Measurements from ENCODE around the gene BBOF1. TPM values are rescaled to one million over a fixed set of nuclear protein-coding genes. Genes with fewer than 3 reads are reported as not detected.

The BBOF1 gene
- total RNA-seq, 6 donors from 2014 or later: 4.4 to 35.1 (median 10.0) TPM

- Histone ChIP-seq H3K4me3 (no peak overlapping the region), H3K27me3 (no peaks in the 10 kb centered on the region), H3K4me1 (no peaks in the 10 kb centered on the region), H3K36me3 (no peaks in the 10 kb centered on the region), H3K9me3 (no peaks in the 10 kb centered on the region), H3K27ac (no peak overlapping the region)
- no peak for TF ChIP-seq POLR2A (IDR thresholded peaks at IDR 0.05)
- no peak for TF ChIP-seq EP300 (IDR thresholded peaks at IDR 0.05)
- no peak for TF ChIP-seq CTCF (IDR thresholded peaks at IDR 0.05)
- no peak for ATAC-seq (ENCODE audit: low FRiP score in 2 of 2)
- no peak for DNase-seq
- 56 to 60% methylated on average over 3 of the region's 3 CpGs for WGBS, 2 donors
These were observed 30.8 kb downstream of the BBOF1 start for GRCh38 chr14:74049876-74050495.

GRCh38 chr14:74062809-74063150 is 43.6 kb downstream of the BBOF1 start:
- Histone ChIP-seq H3K4me1 (no peaks in the 10 kb centered on the region), H3K4me3 (no peak overlapping the region), H3K9me3 (no peaks in the 10 kb centered on the region), H3K36me3 (peaks cover 6 to 90% (median 42%) of the 10 kb centered on the region in 4 donors), H3K27me3 (no peaks in the 10 kb centered on the region), H3K27ac (no peak overlapping the region)
- DNase-seq (no peak), ATAC-seq (ENCODE audit: low FRiP score in 2 of 2) (no peak)
- no peak for TF ChIP-seq CTCF (IDR thresholded peaks at IDR 0.05)
- no peak for TF ChIP-seq POLR2AphosphoS5 (IDR thresholded peaks at IDR 0.05)
- no peak for TF ChIP-seq POLR2A (IDR thresholded peaks at IDR 0.05)
- WGBS, 2 donors: 86 to 93% methylated on average over 2 of the region's 2 CpGs

- H3K9me3 ChIP-seq: no peaks in the 10 kb centered on the region
- H3K36me3 ChIP-seq: peaks cover 6 to 87% (median 47%) of the 10 kb centered on the region in 4 donors
- ATAC-seq (ENCODE audit: low FRiP score in 2 of 2) (no peak), DNase-seq (no peak)
- no peak overlapping the region for H3K4me3 ChIP-seq
- H3K4me1 ChIP-seq: no peaks in the 10 kb centered on the region
- no peak overlapping the region for H3K27ac ChIP-seq
- TF ChIP-seq POLR2A (IDR thresholded peaks at IDR 0.05) (no peak), EP300 (IDR thresholded peaks at IDR 0.05) (no peak), CTCF (IDR thresholded peaks at IDR 0.05) (no peak), POLR2AphosphoS5 (IDR thresholded peaks at IDR 0.05) (no peak)
- no peaks in the 10 kb centered on the region for H3K27me3 ChIP-seq
These were observed 45.3 kb downstream of the BBOF1 start for GRCh38 chr14:74064426-74064825.

- 82 to 88% methylated on average over 3 of the region's 3 CpGs for WGBS, 2 donors
- Histone ChIP-seq H3K27me3 (no peaks in the 10 kb centered on the region), H3K36me3 (peaks cover 3 to 86% (median 45%) of the 10 kb centered on the region in 4 donors), H3K4me1 (no peaks in the 10 kb centered on the region), H3K9me3 (no peaks in the 10 kb centered on the region), H3K4me3 (no peak overlapping the region), H3K27ac (no peak overlapping the region)
- TF ChIP-seq POLR2AphosphoS5 (IDR thresholded peaks at IDR 0.05) (no peak), POLR2A (IDR thresholded peaks at IDR 0.05) (no peak), EP300 (IDR thresholded peaks at IDR 0.05) (no peak), CTCF (IDR thresholded peaks at IDR 0.05) (no peak)
- ATAC-seq (ENCODE audit: low FRiP score in 2 of 2) (no peak), DNase-seq (no peak)
These were observed 45.7 kb downstream of the BBOF1 start for GRCh38 chr14:74064883-74065282.

Data from upper lobe of left lung (tissue), 6 donors.